ENCODE results near the gene FTH1.

- no peak for TF ChIP-seq POLR2A (IDR thresholded peaks at IDR 0.05)
- no peak for TF ChIP-seq CTCF (IDR thresholded peaks at IDR 0.05)
Measured at GRCh38 chr11:62011881-62012280, 44.4 kb upstream of the FTH1 start.

Data from Peyer's patch (tissue), 4 donors.